K562 (cell line): ENCODE results near the gene CXCL14. TPM values are rescaled to one million over a fixed set of nuclear protein-coding genes. Genes with fewer than 3 reads are reported as not detected.

ENCODE experiments used
- ATAC-seq: fragments of 200-7000 bp; cut with Tn5 transposase; 3 replicates; pipeline ENCODE4 v1.9.1; 2020; ENCODE audit warnings: moderate library complexity
- BruUV-seq: library from RNA; stranded (reverse); fragments of 400-500 nt; replicated peaks from 2 replicates; lab custom pipeline; 2021; lab: Mats Ljungman, UMichigan
- CTCF ChIA-PET: fragments of 300-600 bp; formaldehyde crosslinking; extraction: SDS; loops from one replicate; lab custom pipeline; 2021; ENCODE audit warnings: low intra/inter-chr PET ratio; lab: Yijun Ruan, JAX
- POLR2A ChIA-PET: fragments of 300-600, 350-650 bp; sonication (Branson Sonifier 250); formaldehyde crosslinking; extraction: SDS; loops from one replicate; lab custom pipeline; 2021; ENCODE audit warnings: antibody characterized with exemption, inconsistent platforms; lab: Yijun Ruan, JAX
- DNase-seq, 4 experiments: peaks; one replicate each; pipeline versions ENCODE4 v3.0.0 to v3.0.0-alpha.2; 2011 to 2018; ENCODE audit warnings: low spot score in 3 of 4, mixed read lengths in 3 of 4; ENCODE audit errors: extremely low read depth in 1 of 4
- FAIRE-seq: peaks from 2 replicates; lab custom pipeline; 2011; peaks lifted over from hg19 to GRCh38; lab: Jason Lieb, UNC
- H2AFZ ChIP-seq: 2 replicates; pipeline ENCODE4 v1.6.0; 2011; ENCODE audit warnings: low read depth, low read length, control low read depth, inconsistent platforms
- H3K27ac ChIP-seq: fragments of 200-600 bp; 3 replicates; pipeline ENCODE4 v1.8.0; 2011; ENCODE audit warnings: low read depth, mild to moderate bottlenecking, control low read depth, inconsistent platforms, low read length, moderate library complexity, mixed read lengths; ENCODE audit errors: extremely low read depth
- H3K27me3 ChIP-seq, 2 experiments: fragments of 300-600 bp in 1 of 2; 2 replicates in 1 of 2; 3 replicates in 1 of 2; pipeline versions ENCODE4 v1.6.0 to v1.8.0; 2011; ENCODE audit warnings: inconsistent platforms in 2 of 2, low read length in 2 of 2, mild to moderate bottlenecking in 1 of 2, mixed read lengths in 1 of 2, moderate library complexity in 1 of 2; ENCODE audit not compliant: control insufficient read depth in 2 of 2, insufficient read depth in 2 of 2
- H3K36me3 ChIP-seq: fragments of 300-600 bp; 3 replicates; pipeline ENCODE4 v1.8.0; 2011; ENCODE audit warnings: mild to moderate bottlenecking, low read length, inconsistent platforms; ENCODE audit not compliant: control insufficient read depth, insufficient read depth
- H3K4me1 ChIP-seq, 2 experiments: fragments of 200-600 bp in 1 of 2; replicated peaks in 1 of 2; 2 replicates in 1 of 2; 3 replicates in 1 of 2; pipeline versions ENCODE4 v1.5.1 to v1.8.0; 2011; ENCODE audit warnings: inconsistent platforms in 2 of 2, low read length in 2 of 2, mild to moderate bottlenecking in 1 of 2, mixed read lengths in 1 of 2, moderate library complexity in 1 of 2; ENCODE audit not compliant: control insufficient read depth in 2 of 2, insufficient read depth in 2 of 2
- H3K4me2 ChIP-seq: 2 replicates; pipeline ENCODE4 v1.6.1; 2011; ENCODE audit warnings: low read length, control low read depth, inconsistent platforms, mixed read lengths; ENCODE audit not compliant: insufficient read depth
- H3K4me3 ChIP-seq: fragments of 200-600 bp; sonication (generic), shearing (Covaris generic); 2 replicates; pipeline ENCODE4 v1.5.1; 2016; ENCODE audit warnings: control low read depth, inconsistent platforms
- H3K79me2 ChIP-seq: fragments of 200-600 bp; 3 replicates; pipeline ENCODE4 v1.8.0; 2011; ENCODE audit warnings: low read length, inconsistent platforms; ENCODE audit not compliant: control insufficient read depth, insufficient read depth
- H3K9ac ChIP-seq, 2 experiments: 2 replicates each; pipeline versions ENCODE4 v1.6.0 to v1.6.1; 2011; ENCODE audit warnings: low read depth in 2 of 2, low read length in 2 of 2, control low read depth in 1 of 2, inconsistent platforms in 1 of 2, mild to moderate bottlenecking in 1 of 2, mixed read lengths in 1 of 2; ENCODE audit not compliant: insufficient read depth in 1 of 2
- H3K9me1 ChIP-seq: one replicate; pipeline ENCODE4 v1.6.0; 2011; ENCODE audit warnings: inconsistent platforms, mild to moderate bottlenecking, low read length, moderate library complexity; ENCODE audit not compliant: control insufficient read depth, insufficient read depth
- H3K9me3 ChIP-seq: replicated peaks from 2 replicates; pipeline ENCODE4 v1.5.1; 2011; ENCODE audit warnings: low read depth, low read length, inconsistent platforms; ENCODE audit not compliant: control insufficient read depth, insufficient read depth
- H4K20me1 ChIP-seq: replicated peaks from 2 replicates; pipeline ENCODE4 v1.6.1; 2011; ENCODE audit warnings: low read length, inconsistent platforms, mixed read lengths; ENCODE audit not compliant: control insufficient read depth, insufficient read depth
- BRF1 ChIP-seq: IDR thresholded peaks from 3 replicates; pipeline ENCODE4 v1.6.1; 2011; ENCODE audit warnings: borderline replicate concordance, mild to moderate bottlenecking; ENCODE audit not compliant: insufficient read length; ENCODE audit errors: extremely low read depth
- CREM ChIP-seq: IDR thresholded peaks from 2 replicates; pipeline ENCODE4 v1.6.1; 2014; ENCODE audit warnings: antibody characterized with exemption, low read depth
- DEAF1 ChIP-seq: fragments of 450-650 bp; formaldehyde crosslinking; IDR thresholded peaks from 2 replicates; pipeline ENCODE4 v1.4.0; 2020; ENCODE audit warnings: mild to moderate bottlenecking, moderate library complexity
- ETV1 ChIP-seq: fragments of 450-650 bp; conservative IDR thresholded peaks from 2 replicates; pipeline ENCODE4 v1.6.1; 2016; ENCODE audit warnings: missing genetic modification characterization, control low read depth, low read depth, missing compliant biosample characterization
- MYC ChIP-seq, 2 experiments: fragments of 250-450 bp in 1 of 2; sonication (Bioruptor Pico) in 1 of 2; IDR thresholded peaks; 2 replicates each; pipeline versions ENCODE4 v1.5.1 to v1.6.1; 2012 to 2021; ENCODE audit warnings: low read depth in 2 of 2, borderline replicate concordance in 1 of 2, improper control_type of control experiment in 1 of 2, low read length in 1 of 2, mild to moderate bottlenecking in 1 of 2, moderate library complexity in 1 of 2
- POLR3G ChIP-seq: IDR thresholded peaks from 2 replicates; pipeline ENCODE4 v1.6.1; 2011; ENCODE audit not compliant: insufficient read length, insufficient replicate concordance; ENCODE audit errors: extremely low read depth
- SFPQ ChIP-seq: fragments of 200-400 bp; formaldehyde crosslinking; IDR thresholded peaks from 2 replicates; pipeline ENCODE4 v1.6.1; 2017; ENCODE audit warnings: mild to moderate bottlenecking, low read depth, low read length, moderate library complexity
- SMARCC2 ChIP-seq: fragments of 450-650 bp; IDR thresholded peaks from 2 replicates; pipeline ENCODE4 v1.6.1; 2017; ENCODE audit warnings: antibody characterized with exemption, moderate library complexity, mild to moderate bottlenecking, low read depth
- WGBS: fragments of 100-300 bp; shearing (Covaris generic); methylation state at CpG from one replicate; pipeline ENCODE4 v1.1.6; 2016; ENCODE audit warnings: low coverage, mixed read lengths; ENCODE audit not compliant: insufficient coverage; ENCODE audit errors: missing lambda C conversion rate; 5-methylcytosine and 5-hydroxymethylcytosine counted together
- in situ Hi-C: fragments of 300-500 bp; cut with MboI; formaldehyde crosslinking; loops from 4 replicates; pipeline ENCODE4 v1.15.0; 2018; ENCODE audit warnings: inconsistent platforms, mixed read lengths
- intact Hi-C: fragments of 100-400 bp; cut with micrococcal nuclease; formaldehyde crosslinking; loops from 2 replicates; pipeline ENCODE4 v1.14.2; 2022
- polyA plus RNA-seq, 8 experiments: library from polyadenylated mRNA; depleted of rRNA in 4 of 8; stranded (reverse) in 5 of 8; unstranded in 3 of 8; fragments of >200 nt; fragmentation: Nextera tagmentation in 2 of 8; fragmentation: Illumina TruSeq in 1 of 8; extraction: Ambion mirVana in 2 of 8; extraction: Trizol in 1 of 8; gene quantifications; 2 replicates each; pipeline versions ENCODE4 v1.2.1 to v1.2.3, GENCODE V29; 2011 to 2014; ENCODE audit warnings: inconsistent platforms in 1 of 8, missing spikeins in 1 of 8
- total RNA-seq, 7 experiments: library from RNA; depleted of rRNA in 6 of 7; stranded (reverse); fragments of >200 nt in 6 of 7; fragmentation: Illumina TruSeq in 2 of 7; extraction: Trizol in 2 of 7; gene quantifications; 2 replicates each; pipeline versions ENCODE4 v1.2.1 to v1.2.3, GENCODE V29; 2011 to 2021; ENCODE audit warnings: low replicate concordance in 1 of 7
- TF ChIP-seq, protein P1 (sequence below): sonication (generic); formaldehyde crosslinking; IDR thresholded peaks from 2 replicates; pipeline ENCODE4 v1.8.1; 2023; ENCODE audit warnings: missing genetic modification reagents, mild to moderate bottlenecking, borderline replicate concordance

CXCL14 gene
- total and polyA plus RNA-seq, 9 of the 15 experiments (the other 6 are each of a cell fraction or from before 2014, with no cell fraction given): not detected

DNA sequence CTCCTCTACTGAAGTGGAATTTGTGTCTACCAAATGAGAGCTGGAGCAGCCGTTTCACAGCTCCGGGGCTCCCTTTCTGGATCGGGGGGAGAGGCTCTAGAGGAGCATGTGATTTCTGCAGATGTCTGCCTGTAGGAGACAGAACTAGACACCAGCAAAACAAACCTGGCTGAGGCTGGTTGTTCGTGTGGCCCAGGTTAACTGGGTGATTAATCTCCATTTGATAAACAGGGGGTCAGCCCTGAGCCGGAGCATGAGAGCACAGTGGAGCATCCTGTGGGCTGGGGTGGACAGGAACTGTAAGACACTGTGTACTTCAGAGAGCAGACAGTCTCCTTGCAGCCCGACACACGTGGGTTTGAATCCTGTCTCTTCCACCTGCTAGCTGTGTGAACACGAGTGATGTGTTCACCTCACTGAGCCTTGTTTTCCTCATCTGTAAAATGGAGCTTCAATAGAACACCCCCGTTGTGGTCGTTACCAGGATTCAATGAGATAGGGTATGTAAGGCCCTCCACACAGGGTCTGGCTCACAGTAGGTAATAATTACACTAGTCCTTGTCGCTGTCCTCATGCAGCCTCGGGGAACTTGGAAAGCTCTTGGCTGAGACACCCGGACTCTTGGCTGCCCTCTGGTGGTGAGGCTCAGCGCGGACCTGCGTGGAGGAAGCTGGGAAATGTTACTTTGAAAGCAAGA is 12.9 kb downstream of the CXCL14 start (continued):
- no peak for TF ChIP-seq SMARCC2
- no peak for TF ChIP-seq SFPQ
- TF ChIP-seq POLR3G: no peak
- TF ChIP-seq MYC (IDR thresholded peaks at IDR 0.05; ENCODE audit: low read depth, low read length): 0 out of 2 replicates have a peak, but pooled peaks have one; percentile 28
- no peak for TF ChIP-seq MYC (CRISPR knock-in tag; IDR thresholded peaks at IDR 0.05; ENCODE audit: borderline replicate concordance, low read depth)
- no peak for TF ChIP-seq BRF1
- TF ChIP-seq CREM: no peak
- TF ChIP-seq, all 486 proteins: peak for 12

DNA sequence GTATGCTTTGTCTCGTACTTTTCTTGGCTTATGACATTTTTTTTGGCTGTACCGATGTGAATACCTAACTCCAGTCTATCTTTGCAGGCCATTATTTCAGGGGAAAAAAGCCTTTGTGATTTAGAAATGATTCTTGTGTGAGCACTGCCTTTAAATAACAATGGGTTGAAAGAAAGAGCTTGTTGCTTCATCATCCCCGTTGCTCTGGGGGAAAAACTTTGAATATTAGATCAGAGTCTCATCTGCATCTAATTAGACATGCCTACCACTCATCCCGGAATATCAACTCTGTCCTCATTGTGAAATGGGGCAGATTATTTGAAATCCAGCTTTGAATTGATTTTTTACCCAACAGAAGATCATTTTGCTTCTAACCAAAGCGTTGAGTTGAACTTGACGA is 13.5 kb downstream of the CXCL14 start:
- 14% methylated on average over 6 of the region's 6 CpGs for WGBS
- H3K4me3 ChIP-seq: no peak overlapping the region
- TF ChIP-seq DEAF1 (CRISPR knock-in tag): no peak
- TF ChIP-seq, protein P1, sequence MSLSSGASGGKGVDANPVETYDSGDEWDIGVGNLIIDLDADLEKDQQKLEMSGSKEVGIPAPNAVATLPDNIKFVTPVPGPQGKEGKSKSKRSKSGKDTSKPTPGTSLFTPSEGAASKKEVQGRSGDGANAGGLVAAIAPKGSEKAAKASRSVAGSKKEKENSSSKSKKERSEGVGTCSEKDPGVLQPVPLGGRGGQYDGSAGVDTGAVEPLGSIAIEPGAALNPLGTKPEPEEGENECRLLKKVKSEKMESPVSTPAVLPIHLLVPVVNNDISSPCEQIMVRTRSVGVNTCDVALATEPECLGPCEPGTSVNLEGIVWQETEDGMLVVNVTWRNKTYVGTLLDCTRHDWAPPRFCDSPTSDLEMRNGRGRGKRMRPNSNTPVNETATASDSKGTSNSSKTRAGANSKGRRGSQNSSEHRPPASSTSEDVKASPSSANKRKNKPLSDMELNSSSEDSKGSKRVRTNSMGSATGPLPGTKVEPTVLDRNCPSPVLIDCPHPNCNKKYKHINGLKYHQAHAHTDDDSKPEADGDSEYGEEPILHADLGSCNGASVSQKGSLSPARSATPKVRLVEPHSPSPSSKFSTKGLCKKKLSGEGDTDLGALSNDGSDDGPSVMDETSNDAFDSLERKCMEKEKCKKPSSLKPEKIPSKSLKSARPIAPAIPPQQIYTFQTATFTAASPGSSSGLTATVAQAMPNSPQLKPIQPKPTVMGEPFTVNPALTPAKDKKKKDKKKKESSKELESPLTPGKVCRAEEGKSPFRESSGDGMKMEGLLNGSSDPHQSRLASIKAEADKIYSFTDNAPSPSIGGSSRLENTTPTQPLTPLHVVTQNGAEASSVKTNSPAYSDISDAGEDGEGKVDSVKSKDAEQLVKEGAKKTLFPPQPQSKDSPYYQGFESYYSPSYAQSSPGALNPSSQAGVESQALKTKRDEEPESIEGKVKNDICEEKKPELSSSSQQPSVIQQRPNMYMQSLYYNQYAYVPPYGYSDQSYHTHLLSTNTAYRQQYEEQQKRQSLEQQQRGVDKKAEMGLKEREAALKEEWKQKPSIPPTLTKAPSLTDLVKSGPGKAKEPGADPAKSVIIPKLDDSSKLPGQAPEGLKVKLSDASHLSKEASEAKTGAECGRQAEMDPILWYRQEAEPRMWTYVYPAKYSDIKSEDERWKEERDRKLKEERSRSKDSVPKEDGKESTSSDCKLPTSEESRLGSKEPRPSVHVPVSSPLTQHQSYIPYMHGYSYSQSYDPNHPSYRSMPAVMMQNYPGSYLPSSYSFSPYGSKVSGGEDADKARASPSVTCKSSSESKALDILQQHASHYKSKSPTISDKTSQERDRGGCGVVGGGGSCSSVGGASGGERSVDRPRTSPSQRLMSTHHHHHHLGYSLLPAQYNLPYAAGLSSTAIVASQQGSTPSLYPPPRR (CRISPR knock-in tag): no peak
- TF ChIP-seq ETV1 (tag): no peak
- no TSS peak for BruUV-seq
- FAIRE-seq: no peak
- no peak for DNase-seq
- POLR2A ChIA-PET: interaction anchor here (0.7 to 1.5 kb wide), 2 partner anchors 35 to 38 kb away, joined by 3 read pairs; no protein-coding TSS in a partner anchor
- H2AFZ ChIP-seq: no peak overlapping the region
- no peak overlapping the region for H3K4me2 ChIP-seq
- H3K79me2 ChIP-seq: no peaks in the 10 kb centered on the region
- no peak overlapping the region for H3K27ac ChIP-seq
- H3K36me3 ChIP-seq: no peaks in the 10 kb centered on the region
- H3K9ac ChIP-seq: no peak overlapping the region
- CTCF ChIA-PET: interaction anchor here (0.7 to 2.2 kb wide), 4 partner anchors 13 to 103 kb away, joined by 3 to 12 read pairs (median 4); no protein-coding TSS in a partner anchor
- 0 out of 2 replicates have a peak, but pooled peaks cover 3% of the 10 kb centered on the region for H4K20me1 ChIP-seq
- peaks cover 0 to 3% of the 10 kb centered on the region in 2 experiments; a peak in 2 of 5 replicates for H3K27me3 ChIP-seq
- in situ Hi-C loops: no loop called here
- intact Hi-C loops: loop anchor here (5.0 kb wide), 1 partner anchor 162 kb away; no protein-coding TSS in a partner anchor
- H3K9me3 ChIP-seq: no peaks in the 10 kb centered on the region
- H3K4me1 ChIP-seq: peaks cover 7 to 10% of the 10 kb centered on the region in 2 experiments
- H3K9me1 ChIP-seq: no peaks in the 10 kb centered on the region
- no peak for ATAC-seq
